Skeletal muscle tissue (tissue), 4 donors: Measurements from ENCODE around the gene SH2D4B. TPM values are rescaled to one million over a fixed set of nuclear protein-coding genes. Genes with fewer than 3 reads are reported as not detected.
A peak's percentile ranks its signal among the peaks of the same experiment; 100 is the strongest.

Source experiments
- H3K27ac ChIP-seq: one replicate; pipeline ENCODE4 v1.7.0; 2013; ENCODE audit warnings: mild to moderate bottlenecking, low read depth, low read length, inconsistent platforms
- H3K27me3 ChIP-seq, 3 donors: one replicate each; pipeline ENCODE4 v1.7.0; 2013; ENCODE audit warnings: low read length in 3 of 3; ENCODE audit not compliant: control insufficient read depth in 3 of 3, insufficient read depth in 3 of 3
- H3K36me3 ChIP-seq, 3 donors: one replicate each; pipeline ENCODE4 v1.7.0; 2013; ENCODE audit warnings: low read length in 3 of 3; ENCODE audit not compliant: control insufficient read depth in 3 of 3, insufficient read depth in 3 of 3
- H3K4me1 ChIP-seq, 3 donors: one replicate each; pipeline ENCODE4 v1.7.0; 2013; ENCODE audit warnings: low read length in 3 of 3, mild to moderate bottlenecking in 3 of 3; ENCODE audit not compliant: control insufficient read depth in 3 of 3, insufficient read depth in 3 of 3
- H3K4me3 ChIP-seq, 3 donors: one replicate each; pipeline ENCODE4 v1.7.0; 2013; ENCODE audit warnings: low read length in 3 of 3
- H3K9ac ChIP-seq, 3 donors: one replicate each; pipeline ENCODE4 v1.7.0; 2013; ENCODE audit warnings: low read length in 3 of 3, mild to moderate bottlenecking in 3 of 3, moderate library complexity in 2 of 3, low read depth in 1 of 3
- H3K9me3 ChIP-seq, 3 donors: one replicate each; pipeline ENCODE4 v1.7.0; 2013; ENCODE audit warnings: low read length in 3 of 3; ENCODE audit not compliant: control insufficient read depth in 3 of 3
- total RNA-seq: library from RNA; depleted of rRNA; stranded (reverse); fragments of >200 nt; gene quantifications from one replicate; pipeline ENCODE4 v1.2.3, GENCODE V29; 2014
- donor health status: Osteomylitis.

The SH2D4B gene
- total RNA-seq, 1 donor from 2014 or later, result under 0.01 TPM

DNA sequence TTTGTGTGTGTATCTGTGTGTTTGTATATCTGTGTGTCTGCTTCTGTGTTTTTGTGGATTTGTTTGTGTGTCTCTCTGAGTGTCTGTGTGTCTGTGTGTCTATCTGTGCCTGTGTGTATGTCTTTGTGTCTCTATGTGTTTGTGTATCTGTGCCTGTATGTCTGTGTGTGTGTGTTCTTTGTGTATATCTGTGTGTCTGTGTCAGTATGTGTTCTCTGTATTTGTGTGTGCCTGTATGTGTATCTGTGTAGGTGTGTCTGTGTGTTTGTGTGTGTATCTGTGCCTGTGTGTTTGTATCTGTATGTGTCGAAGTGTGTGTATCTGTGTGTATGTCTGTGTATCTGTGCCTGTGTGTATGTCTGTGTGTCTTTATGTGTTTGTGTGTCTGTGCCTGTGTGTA, 118.2 kb downstream of the SH2D4B start:
- H3K27ac ChIP-seq, result no peak overlapping the region
- peaks cover 0 to 4% (median 0%) of the 10 kb centered on the region in 3 donors for H3K4me1 ChIP-seq
- no peaks in the 10 kb centered on the region for H3K36me3 ChIP-seq
- H3K27me3 ChIP-seq, result peaks cover 0 to 13% (median 3%) of the 10 kb centered on the region in 3 donors
- no peak overlapping the region for H3K9ac ChIP-seq
- peaks cover 7 to 10% (median 8%) of the 10 kb centered on the region in 3 donors for H3K9me3 ChIP-seq
- no peak overlapping the region for H3K4me3 ChIP-seq

DNA sequence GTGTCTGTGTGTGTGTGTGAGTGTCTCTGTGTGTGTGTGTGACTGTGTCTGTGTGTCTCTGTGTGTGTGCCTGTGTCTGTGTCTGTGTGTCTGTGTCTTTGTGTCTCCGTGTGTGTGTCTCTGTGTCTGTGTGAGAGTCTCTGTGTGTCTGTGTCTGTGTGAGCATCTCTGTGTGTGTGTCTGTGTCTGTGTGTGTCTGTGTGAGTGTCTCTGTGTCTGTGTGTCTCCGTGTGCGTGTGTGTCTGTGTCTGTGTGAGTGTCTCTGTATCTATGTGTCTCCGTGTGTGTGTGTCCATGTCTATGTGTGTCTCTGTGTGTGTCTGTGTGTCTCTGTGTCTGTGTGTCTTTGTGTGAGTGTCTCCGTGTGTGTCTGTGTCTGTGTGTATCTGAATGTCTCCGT, 120.4 kb downstream of the SH2D4B start:
- Histone ChIP-seq H3K9me3 (peaks cover 7 to 10% (median 8%) of the 10 kb centered on the region in 3 donors), H3K27me3 (peaks cover 0 to 13% (median 3%) of the 10 kb centered on the region in 3 donors), H3K27ac (no peak overlapping the region), H3K9ac (no peak overlapping the region), H3K36me3 (no peaks in the 10 kb centered on the region), H3K4me1 (peaks cover 3 to 7% (median 4%) of the 10 kb centered on the region in 3 donors), H3K4me3 (no peak overlapping the region)

DNA sequence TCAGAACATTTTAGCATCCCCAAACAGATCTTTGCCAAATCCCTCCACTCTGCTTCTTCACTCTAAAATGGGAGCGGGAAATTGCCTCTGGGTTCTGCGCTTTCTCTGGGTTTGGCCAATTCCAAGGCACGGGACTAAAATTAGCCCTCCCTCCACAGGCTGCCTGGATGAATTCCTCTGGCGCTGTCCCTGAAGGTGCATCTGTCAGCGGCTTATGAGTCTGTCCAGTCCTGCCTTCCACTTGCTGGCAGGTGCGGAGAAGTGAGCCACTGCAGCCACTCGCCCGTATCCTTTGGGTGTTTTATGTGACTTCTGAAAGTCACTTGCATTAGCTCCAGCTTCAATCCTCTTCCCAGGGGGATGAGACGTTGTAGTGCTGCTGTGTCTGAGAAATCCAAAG, 121.6 kb downstream of the SH2D4B start:
- Histone ChIP-seq H3K4me1 (peaks cover 6 to 7% (median 7%) of the 10 kb centered on the region in 3 donors), H3K36me3 (no peaks in the 10 kb centered on the region), H3K27ac (no peak overlapping the region), H3K4me3 (no peak overlapping the region), H3K9me3 (peaks cover 4 to 8% (median 7%) of the 10 kb centered on the region in 3 donors), H3K9ac (no peak overlapping the region), H3K27me3 (peaks cover 0 to 13% (median 3%) of the 10 kb centered on the region in 3 donors)

DNA sequence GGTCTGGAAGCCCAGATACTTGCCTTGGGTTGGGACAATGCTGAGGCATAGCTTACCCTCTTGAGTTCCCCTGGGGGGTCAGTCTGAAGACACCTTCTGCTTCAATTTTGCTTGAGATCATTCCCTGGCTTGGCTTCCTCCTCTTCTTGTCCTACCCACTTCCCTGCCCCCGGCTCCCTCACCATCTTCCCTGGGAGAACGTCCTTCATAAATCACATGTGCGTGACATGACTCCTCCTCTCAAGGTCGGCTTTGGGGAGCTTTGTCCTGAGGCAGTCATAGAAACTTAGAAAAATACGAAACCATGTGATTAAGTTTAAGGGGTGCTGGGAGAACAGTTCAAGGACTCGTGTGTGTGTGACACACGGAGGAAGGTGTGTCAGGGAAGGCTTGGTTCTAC, 122.6 kb downstream of the SH2D4B start:
- Histone ChIP-seq H3K4me3 (no peak overlapping the region), H3K4me1 (peaks cover 6 to 7% (median 7%) of the 10 kb centered on the region in 3 donors), H3K36me3 (no peaks in the 10 kb centered on the region), H3K9ac (no peak overlapping the region), H3K27me3 (peaks cover 0 to 13% (median 3%) of the 10 kb centered on the region in 3 donors), H3K9me3 (peaks cover 2 to 8% (median 5%) of the 10 kb centered on the region in 3 donors), H3K27ac (no peak overlapping the region)

DNA sequence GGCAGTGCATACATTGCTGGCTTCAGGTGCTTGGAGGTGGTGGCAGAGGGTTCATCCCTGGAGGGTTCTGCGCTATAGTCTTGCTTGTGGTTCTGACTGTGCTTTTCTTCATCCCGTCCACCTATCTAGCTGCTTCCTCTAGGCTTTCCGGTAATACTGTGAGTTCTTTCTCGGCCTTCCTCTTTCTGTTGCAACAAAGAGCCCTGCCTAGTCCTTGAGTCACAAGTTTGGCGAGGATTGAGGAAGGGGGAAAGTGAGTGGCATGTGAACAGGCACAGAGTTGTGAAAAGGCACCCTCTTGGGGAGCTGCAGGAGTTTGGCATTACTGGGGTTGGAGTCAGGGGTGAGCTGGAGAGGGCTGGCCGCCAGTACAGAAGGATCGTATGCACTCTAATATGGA, 123.0 kb downstream of the SH2D4B start:
- peaks cover 2 to 8% (median 5%) of the 10 kb centered on the region in 3 donors for H3K9me3 ChIP-seq
- H3K9ac ChIP-seq, result no peak overlapping the region
- no peaks in the 10 kb centered on the region for H3K36me3 ChIP-seq
- H3K27me3 ChIP-seq, result peaks cover 0 to 13% (median 3%) of the 10 kb centered on the region in 3 donors
- H3K4me3 ChIP-seq, result no peak overlapping the region
- peaks cover 6 to 7% (median 7%) of the 10 kb centered on the region in 3 donors for H3K4me1 ChIP-seq
- H3K27ac ChIP-seq, result no peak overlapping the region

DNA sequence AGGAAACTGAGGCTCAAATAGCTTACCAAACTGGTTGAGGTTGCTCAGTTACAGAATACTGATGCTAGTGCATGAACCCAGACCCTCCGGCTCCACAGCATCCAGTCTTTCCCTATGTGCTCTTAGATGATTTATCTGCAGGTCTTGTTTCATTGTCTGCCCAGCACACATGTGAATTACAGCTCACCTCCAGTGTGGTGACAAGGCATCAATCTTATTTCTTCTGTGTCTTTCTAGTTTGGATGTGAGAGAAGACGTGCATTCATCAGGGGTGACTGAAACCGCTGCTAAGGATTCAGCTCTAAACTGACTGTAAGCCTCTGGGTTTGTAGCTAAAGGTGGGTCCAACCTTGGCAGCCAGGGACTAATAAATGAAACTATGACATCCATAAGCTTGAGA, 123.8 kb downstream of the SH2D4B start:
- Histone ChIP-seq H3K27me3 (peaks cover 0 to 13% (median 3%) of the 10 kb centered on the region in 3 donors), H3K27ac (no peak overlapping the region), H3K9ac (no peak overlapping the region), H3K9me3 (peaks cover 0 to 5% (median 5%) of the 10 kb centered on the region in 3 donors), H3K36me3 (no peaks in the 10 kb centered on the region), H3K4me3 (no peak overlapping the region), H3K4me1 (peaks cover 6 to 7% (median 7%) of the 10 kb centered on the region in 3 donors)

- Histone ChIP-seq H3K27me3 (peaks cover 0 to 13% (median 3%) of the 10 kb centered on the region in 3 donors), H3K9me3 (no peaks in the 10 kb centered on the region), H3K27ac (no peak overlapping the region), H3K9ac (peak overlapping the region; percentile 25 to 42 (median 28)), H3K4me3 (peak overlapping the region; percentile 32 to 61 (median 50)), H3K36me3 (no peaks in the 10 kb centered on the region), H3K4me1 (peaks cover 6 to 7% (median 7%) of the 10 kb centered on the region in 3 donors)
Observed at GRCh38 chr10:80662429-80663261, 124.9 kb downstream of the SH2D4B start.

DNA sequence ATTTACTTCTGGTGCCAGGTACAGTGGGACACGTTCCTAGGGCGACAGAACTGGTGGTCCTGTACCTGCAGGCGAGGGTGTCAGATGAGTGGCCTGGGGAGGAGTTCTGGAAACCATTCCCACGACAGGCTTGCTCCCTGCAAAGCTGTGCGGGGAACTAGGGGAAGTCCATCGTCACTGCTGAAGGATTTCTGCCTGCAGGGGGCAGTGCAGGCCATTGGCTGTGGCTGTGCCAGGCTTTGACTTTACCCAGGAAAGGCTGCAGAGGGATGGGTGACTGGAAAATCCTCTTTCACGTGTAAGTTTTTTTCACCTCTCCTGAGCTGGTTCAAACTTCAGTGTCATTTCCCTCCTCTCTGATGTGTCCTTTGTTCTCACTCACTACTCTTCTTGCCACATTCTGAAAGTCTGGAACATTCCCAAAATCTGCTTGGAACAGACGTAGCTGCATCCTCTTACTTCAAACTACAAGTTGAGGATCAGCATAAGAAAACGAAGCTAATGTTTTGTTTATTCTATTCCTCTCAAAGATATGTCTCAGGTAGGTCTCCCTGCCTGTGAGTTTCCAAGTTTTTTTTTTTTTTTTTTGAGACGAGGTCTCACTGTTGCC, 126.5 kb downstream of the SH2D4B start:
- no peak overlapping the region for H3K27ac ChIP-seq
- no peaks in the 10 kb centered on the region for H3K36me3 ChIP-seq
- H3K9me3 ChIP-seq, result no peaks in the 10 kb centered on the region
- peaks cover 0 to 13% (median 2%) of the 10 kb centered on the region in 3 donors for H3K27me3 ChIP-seq
- H3K9ac ChIP-seq, result no peak overlapping the region
- peaks cover 6 to 7% (median 7%) of the 10 kb centered on the region in 3 donors for H3K4me1 ChIP-seq
- no peak overlapping the region for H3K4me3 ChIP-seq

- H3K27ac ChIP-seq, result no peak overlapping the region
- H3K9me3 ChIP-seq, result no peaks in the 10 kb centered on the region
- no peaks in the 10 kb centered on the region for H3K36me3 ChIP-seq
- H3K4me1 ChIP-seq, result no peaks in the 10 kb centered on the region
- H3K27me3 ChIP-seq, result peaks cover 0 to 4% (median 0%) of the 10 kb centered on the region in 3 donors
- H3K4me3 ChIP-seq, result no peak overlapping the region
- H3K9ac ChIP-seq, result no peak overlapping the region
Observed at GRCh38 chr10:80669485-80669884, 131.8 kb downstream of the SH2D4B start.

- H3K4me3 ChIP-seq, result no peak overlapping the region
- H3K4me1 ChIP-seq, result no peaks in the 10 kb centered on the region
- H3K9me3 ChIP-seq, result no peaks in the 10 kb centered on the region
- H3K36me3 ChIP-seq, result no peaks in the 10 kb centered on the region
- peaks cover 0 to 4% (median 0%) of the 10 kb centered on the region in 3 donors for H3K27me3 ChIP-seq
- H3K27ac ChIP-seq, result no peak overlapping the region
- H3K9ac ChIP-seq, result no peak overlapping the region
Observed at GRCh38 chr10:80670774-80671173, 133.1 kb downstream of the SH2D4B start.
